GM18867 (cell line): Measurements from ENCODE around the gene DDOST.
"Not testable (repeated sequence)": the region's sequence is repeated elsewhere in the genome, so short reads cannot be mapped to it uniquely, and the experiment has no call there.

Experiments used
- ATAC-seq: cut with Tn5 transposase; IDR thresholded peaks from one replicate; pipeline ENCODE4 v1.9.1; 2021; ENCODE audit warnings: mild to moderate bottlenecking, moderate library complexity; ENCODE audit not compliant: unreplicated experiment

Gene DDOST

DNA sequence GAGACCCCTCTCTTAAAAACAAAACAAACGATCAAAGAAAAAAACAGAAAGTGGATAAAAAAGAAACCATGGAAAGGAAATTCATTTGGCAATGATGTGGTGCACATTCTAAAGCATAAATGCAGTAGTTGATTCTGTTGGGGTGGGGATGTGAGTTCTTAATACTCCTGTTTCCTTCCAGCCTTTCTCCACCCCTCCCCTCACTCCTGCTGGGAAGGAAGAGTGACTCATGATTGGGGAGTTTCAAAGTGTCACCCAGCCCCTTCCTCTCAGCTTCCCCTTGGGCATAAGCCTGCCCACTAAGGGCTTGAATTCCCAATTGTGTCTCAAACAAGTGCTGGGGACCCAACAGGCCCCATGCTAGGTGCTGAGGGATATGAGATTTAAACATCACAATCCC, 34.6 kb downstream of the DDOST start:
- ATAC-seq: no peak

DNA sequence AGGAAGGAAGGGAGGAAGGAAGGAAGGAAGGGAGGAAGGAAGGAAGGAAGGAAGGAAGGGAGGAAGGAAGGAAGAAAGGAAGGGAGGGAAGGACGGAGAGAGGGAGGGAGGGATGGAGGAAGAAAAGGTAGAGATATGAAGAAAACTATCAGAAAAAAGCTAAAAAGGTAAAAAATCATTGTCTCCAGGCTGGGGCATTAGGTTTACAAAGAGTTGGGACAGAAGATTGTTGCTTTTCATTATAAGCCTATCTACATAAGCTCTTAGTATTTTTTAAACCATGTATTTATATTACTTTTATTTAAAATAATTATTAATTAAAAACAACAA, 35.1 kb downstream of the DDOST start:
- no peak for ATAC-seq

DNA sequence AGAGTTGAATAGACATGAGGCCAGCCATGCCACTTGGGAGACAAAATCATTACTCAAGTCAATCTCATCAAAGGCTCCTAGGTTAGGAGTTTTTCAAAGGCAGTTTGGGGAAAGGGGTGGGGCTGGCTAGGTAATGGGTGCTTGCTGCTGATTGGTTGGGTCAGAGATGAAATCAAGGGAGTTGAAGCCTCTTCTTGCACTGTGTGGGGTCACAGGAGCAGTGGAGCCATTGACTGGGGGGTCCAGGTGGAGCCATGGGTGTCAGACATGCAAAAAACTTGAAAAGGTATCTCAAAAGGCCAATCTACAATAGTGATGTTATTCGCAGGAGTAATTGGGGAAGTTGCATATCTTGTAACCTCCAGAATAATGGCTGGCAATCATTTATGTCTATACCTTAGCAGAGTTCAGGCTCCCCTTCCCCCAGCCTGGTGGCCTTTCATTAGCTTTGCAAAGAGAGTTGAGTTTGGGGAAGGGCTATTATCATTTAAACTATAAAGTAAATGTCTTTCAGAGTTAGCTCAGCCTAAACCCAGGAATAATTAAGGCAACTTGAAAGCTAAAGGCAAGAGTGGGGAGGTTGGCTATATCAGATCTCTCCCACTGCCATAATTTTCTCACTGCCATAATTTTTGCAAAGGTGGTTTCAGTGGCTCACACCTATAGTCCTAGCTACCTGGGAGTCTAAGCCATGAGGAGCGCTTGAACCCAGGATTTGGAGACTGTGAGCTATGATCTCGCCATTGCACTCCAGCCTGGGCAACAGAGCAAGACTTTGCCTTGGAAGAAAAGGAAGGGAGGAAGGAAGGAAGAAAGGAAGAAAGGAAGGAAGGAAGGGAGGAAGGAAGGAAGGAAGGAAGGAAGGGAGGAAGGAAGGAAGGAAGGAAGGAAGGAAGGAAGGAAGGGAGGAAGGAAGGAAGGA, 35.7 kb downstream of the DDOST start:
- ATAC-seq: no peak

DNA sequence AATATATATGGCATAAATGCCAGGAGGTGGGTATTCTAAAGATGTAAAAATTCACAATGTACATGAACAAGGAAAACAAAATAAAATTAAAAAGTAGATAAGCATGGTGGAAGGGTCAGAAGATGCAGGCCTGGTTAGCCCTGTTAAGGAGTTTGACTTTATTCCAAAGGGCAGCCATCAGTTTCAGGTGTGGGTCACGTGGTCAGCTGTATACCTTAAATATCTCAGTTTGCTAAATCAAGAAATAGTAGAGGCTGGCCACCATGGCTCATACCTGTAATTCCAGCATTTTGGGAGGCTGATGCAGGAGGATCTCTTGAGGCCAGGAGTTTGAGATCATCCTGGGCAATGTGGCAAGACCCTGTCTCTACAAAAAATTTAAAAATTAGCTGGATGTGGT, 36.5 kb downstream of the DDOST start:
- ATAC-seq: no peak

DNA sequence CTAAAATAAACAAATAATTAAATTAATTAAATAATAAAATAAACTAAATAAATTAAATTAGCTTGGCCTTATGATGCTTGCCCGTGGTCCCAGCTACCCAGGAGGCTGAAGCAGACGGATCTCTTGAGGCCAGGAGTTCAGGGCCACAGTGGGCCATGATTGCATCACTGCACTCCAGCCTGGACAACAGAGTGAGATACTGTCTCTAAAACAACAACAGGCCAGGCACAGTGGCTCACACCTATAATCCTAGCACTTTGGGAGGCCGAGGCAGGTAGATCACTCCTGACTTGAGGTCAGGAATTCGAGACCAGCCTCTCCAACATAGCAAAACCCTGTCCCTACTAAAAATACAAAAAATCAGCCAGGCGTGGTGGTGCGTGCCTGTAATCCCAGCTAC, 40.2 kb downstream of the DDOST start:
- ATAC-seq: no peak

DNA sequence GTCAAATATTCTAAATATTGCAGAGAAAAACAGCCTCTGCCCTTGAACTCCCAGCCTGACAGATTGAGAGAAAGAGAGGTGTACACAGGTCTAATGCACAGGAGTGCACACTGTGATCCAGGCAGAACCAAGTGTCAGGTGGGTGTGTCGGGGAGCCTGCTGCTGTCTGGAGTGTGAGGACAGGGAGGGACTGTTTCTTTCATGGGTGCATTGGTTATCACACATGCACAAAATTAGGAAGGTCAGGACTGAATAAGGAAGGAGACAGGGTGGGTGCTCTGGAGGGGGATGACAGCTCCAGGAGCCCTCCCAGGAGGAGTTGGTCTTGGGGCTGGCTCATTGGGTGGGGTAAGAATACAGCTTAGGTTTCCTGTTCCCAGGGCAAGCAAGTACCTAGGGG, 41.2 kb downstream of the DDOST start:
- ATAC-seq: no peak

DNA sequence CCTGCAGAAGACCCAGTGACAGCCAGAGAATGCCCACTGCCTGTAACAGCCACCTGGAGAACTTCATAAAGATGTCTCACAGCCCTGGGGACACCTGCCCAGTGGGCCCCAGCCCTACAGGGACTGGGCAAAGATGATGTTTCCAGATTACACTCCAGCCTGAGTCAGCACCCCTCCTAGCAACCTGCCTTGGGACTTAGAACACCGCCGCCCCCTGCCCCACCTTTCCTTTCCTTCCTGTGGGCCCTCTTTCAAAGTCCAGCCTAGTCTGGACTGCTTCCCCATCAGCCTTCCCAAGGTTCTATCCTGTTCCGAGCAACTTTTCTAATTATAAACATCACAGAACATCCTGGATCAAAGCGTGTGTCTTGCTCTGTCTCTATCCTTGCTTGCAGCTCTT, 42.6 kb downstream of the DDOST start:
- no peak for ATAC-seq

DNA sequence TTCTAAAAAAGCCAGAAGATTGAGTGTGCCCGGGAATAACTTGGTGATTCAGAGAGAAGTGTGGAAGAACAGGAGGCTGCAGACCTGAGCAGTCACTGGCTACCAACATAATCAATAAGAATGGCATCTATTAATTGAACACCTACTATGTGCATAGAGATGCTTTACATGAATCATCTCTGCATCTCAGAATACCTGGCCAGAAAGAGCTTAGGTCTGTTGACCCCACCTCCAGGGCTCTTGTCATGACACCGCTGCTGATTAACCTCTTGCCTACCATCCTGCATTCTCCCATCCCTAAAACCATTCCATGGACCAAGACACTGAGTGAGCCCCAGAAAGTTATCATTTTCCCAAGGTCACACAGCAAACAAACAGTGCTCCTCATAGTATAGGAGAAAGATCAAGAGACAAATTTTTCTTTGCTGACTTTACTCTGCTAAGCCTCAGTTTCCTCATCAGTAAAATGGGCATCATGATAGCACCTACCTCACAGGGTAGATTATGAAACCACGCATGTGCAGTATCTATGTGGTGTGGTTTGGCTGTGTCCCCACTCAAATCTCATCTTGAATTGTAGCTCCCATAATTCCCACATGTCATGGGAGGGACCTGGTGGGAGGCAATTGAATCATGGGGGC, 44.2 kb downstream of the DDOST start:
- ATAC-seq: no peak

DNA sequence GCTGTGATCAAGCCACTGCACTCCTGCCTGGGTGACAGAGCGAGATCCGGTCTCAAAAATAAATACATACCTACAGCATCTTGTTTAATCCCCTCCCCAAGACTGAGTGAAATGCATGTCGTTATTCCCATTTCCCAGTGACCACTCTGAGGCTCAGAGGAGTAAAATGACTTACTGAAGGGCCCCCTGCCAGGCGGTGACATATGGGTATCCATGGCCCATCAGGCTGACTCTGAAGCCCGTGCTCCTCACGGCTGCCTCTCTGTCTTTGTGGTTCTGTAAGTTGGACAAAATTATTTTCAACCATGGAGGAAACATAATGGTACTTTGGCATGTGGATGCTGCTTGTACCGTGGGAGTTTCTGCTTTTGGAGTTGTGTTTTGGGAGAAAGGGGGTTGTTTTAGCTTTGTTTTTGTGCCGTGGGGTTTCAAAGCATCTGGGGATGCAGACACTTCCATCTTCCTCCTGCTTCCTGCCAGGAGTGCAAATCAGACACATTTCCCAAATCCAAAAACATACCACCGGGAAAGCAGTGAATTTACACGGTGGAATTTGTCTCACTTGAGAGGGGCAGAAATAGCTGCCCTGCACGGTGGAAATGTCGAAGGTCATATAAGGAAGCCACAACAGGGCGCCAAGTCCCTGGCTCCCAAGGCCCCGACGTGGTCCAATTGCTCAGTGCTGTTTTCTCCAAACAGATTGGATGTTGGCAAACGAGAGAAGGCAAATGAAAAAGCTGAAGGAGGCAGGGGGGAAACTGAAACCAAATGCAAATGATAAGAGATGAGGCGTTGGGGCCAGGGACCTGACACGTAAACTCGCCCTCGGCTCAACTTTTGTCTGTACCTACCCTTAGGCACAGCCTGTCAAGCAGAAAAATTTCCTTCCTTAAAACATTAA, 45.0 kb downstream of the DDOST start:
- no peak for ATAC-seq

DNA sequence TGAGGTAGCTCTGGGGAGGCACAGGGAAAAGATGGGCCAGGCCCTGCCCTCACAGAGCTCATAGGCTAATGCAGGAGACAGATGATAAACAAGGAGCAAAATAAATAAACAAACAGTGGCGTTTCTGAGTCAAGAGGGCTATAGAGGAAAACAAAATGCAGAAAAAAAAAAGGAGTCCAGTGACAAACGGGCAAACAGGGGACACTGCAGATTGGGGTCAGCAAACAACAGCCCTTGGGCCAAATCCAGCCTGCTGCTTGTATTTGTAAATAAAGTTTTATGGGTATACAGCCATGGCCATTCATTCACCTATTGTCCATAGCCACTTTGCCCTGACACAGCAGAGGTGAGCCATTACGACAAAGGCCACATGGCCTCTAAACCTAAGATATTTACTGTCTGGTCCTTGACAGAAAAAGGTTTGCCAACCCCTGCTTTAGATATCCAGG, 47.0 kb downstream of the DDOST start:
- no peak for ATAC-seq

DNA sequence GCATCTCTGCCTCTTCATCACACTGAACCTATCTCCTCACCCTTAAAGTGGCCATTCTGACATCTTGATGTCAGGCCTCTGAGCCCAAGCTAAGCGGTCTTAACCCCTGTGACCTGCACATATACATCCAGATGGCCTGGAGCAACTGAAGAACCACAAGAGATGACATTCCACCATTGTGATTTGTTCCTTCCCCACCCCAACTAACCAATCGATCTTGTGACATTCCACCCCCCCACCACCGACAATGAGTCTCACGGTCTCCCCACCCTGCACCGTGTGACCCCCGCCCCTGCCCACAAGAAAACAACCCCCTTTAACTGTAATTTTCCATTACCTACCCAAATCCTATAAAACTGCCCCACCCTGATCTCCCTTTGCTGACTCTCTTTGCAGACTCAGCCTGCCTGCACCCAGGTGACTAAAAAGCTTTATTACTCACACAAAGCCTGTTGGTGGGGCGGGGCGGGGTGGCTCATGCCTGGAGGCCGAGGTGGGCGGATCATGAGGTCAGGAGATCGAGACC, 48.9 kb downstream of the DDOST start:
- no peak for ATAC-seq

DNA sequence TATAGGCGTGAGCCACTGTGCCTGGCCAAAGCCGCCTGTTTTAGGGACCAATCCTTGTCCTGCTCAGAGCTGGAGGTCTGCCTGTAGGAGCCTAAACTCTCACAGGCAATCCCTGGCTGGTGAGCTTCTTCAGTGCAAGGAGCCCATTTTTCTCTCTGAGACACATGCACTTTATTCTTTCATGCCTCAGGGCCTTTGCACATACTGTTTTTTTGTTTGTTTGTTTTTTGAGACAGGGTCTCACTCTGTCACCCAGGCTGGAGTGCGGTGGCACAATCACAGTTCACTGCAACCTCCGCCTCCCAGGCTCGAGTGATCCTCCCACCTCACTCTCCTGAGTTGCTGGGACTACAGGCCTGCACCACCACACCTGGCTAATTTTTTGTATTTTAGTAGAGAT, 49.5 kb downstream of the DDOST start:
- ATAC-seq: no peak

DNA sequence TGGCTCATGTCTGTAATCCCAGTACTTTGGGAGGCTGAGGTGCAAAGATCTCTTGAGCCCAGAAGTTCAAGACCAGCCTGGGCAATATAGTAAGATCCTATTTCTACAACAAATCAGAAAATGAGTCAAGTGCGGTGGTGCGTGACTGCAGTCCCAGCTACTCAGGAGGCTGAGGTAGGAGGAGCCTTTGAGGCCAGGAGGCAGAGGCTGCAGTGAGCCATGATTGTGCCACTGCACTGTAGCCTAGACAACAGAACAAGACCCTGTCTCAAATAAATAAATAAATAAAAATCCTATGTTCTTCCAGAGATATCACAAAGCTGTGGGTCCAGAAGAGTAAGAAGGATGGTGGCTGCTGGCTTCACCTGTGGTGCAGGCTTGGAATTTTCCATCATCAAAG, 50.2 kb downstream of the DDOST start:
- no peak for ATAC-seq

DNA sequence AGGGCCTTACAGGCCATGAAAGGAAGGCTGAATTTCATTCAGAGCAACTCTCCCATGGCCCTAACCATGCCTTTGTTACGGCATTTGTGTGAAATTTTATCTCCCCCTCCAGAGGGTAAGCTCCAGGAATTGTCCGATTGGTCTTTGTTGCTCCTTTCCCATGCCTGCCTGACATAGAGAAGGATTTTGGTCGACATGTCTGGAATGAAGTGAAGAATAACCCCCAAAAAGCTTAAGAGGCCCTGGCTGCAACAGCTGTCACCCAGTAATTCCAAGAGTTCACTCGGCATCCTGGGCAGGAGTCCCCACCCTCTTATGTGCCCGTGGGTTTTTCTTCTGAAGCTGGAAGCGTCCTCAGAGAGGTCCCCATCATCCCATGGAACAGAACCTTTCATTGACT, 51.6 kb downstream of the DDOST start:
- ATAC-seq: no peak

DNA sequence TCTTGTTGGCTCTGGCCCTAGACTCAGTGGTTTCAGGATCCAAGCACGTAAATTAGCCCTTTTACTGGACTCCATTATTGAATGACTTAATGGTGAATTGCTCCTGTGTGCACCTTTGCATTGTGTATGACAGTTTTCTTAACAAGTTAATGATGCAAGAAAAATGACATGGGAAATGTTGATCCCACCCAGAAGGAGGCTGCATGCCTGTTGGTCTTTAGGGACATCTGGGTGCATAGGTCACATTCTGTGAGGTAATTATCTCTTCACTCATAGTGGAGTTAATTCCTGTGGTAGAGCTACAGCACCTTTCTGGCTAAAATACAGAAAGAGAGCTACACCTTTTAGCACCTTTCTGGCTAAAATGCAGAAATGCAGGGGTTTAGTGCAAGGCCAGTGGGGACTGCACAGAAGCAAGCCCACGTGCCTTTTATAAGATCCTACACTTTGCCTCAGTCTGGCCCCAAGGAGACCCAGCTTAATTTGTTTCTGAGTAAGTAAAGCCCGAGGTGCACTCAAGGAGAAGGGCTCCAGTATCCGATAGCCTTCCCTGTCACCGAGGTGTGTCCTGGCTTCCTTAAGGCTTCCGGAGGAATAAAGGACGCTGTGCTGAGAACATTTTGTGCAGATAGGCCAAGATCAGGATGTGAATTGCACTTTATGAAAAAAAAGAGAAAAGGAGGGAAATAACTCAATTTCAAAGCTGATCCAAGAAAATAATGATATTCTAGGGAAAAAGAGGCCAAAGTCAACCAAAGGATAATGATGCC, 54.2 kb downstream of the DDOST start:
- ATAC-seq: not testable (repeated sequence)

DNA sequence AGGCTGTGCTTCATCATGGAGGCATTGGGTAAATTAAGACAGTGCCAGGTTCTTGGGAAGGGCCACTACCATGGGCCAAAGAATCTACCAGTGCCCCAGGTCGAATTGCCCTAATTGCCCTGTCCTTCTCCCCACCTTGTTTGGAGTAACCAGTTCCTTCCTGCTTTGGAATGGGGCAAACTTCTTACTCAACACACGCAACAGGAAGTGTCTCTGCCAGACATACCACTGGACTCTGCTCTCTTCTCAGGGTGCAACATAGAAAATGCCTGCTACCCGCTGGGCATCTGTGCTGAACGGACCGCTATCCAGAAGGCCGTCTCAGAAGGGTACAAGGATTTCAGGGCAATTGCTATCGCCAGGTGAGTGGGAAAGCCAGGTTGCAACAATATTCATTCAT, 56.5 kb downstream of the DDOST start:
- no peak for ATAC-seq

DNA sequence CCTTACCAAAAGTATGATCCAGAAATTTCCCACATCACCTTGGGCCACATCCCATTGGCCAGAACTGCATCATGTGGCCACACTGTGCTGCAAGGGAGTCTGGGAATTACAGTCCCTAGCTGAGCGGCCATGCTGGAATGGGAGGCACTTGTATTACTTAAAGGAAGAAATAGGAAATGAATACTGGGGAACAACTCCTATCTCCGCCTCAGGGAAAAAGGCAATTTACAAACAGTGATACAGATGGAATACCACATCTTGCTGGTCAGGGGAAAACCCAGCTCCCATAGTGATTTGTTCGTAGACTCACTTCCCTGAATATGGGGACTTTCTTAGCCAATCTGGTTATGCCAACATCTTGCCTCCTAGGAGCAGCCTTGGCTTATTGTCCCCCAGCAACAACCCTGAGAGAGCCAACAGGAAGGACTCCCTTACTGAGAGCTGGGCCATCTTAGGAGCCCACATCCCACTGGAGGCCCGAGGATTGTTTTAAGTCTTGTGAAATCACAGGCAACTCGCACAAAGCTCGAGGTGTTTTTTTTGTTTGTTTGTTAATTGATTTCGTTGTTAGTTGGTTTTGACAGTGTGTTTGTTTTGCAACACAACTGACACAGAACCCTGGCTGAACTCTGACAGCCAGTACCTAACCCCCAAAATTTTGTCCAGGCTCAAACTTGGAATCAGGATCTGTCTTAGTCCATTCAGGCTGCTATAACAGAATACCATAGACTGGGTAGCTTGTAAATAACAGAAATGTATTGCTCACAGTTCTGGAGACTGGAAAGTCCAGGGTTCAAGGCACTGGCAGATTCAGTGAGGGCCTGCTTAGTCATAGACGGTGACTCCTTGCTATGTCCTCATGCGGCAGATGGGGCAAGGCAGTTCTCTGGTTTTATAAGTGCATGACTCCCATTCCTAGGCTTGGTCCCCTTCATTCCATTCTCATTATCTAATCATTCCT, 57.4 kb downstream of the DDOST start:
- ATAC-seq: no peak

DNA sequence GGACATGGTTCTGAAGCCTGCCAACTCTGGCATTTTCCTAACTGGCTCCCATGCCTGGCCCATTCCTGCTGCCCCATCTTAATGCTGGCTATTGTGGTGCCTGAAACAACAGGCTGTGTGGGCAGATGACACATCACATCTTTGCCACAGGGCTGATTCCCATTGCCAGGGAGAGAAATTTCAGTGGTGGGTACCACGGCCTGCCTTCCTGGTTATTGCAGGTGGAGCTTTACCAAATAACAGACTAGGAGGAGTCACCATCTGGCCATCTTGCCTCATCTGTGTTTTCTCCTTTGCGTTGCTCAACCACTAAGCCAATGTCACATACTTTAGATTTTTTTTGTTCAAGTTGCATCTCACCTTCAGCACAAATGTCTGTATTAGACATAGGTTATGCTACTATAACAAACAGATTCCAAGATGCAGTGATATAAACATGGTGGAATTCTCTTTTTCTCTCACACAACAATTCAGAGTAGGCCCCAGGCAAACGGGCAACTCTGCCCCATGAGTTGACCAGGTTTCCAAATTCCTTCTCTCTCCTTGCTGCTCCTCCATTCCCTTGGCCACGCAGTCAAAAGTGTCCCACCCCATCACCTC, 58.2 kb downstream of the DDOST start:
- ATAC-seq: no peak
